GM18951 (cell line): ENCODE data around the gene ZNF471.

Source experiments
- POLR2A ChIP-seq: IDR thresholded peaks from 4 replicates; pipeline ENCODE4 v1.6.1; 2011; ENCODE audit warnings: mild to moderate bottlenecking; ENCODE audit not compliant: insufficient read length, insufficient read depth; ENCODE audit errors: extremely low read depth
- in situ Hi-C: fragments of 300-500 bp; cut with MboI; formaldehyde crosslinking; loops from one replicate; pipeline ENCODE4 v1.12.0; 2022; ENCODE audit warnings: low sequenced_read_pairs, mixed read lengths, inconsistent platforms; ENCODE audit not compliant: unreplicated experiment

ZNF471 gene

GRCh38 chr19:56507446-56508289 lies at the start of gene ZNF471:
ZNF471 (plus strand) TSS chr19:56507855; CDS start chr19:56511572, 3,717 bp downstream.
- TF ChIP-seq POLR2A, result no peak
- in situ Hi-C loops, result no loop called here

- TF ChIP-seq POLR2A, result no peak
- in situ Hi-C loops, result no loop called here
These were observed 33.3 kb upstream of the ZNF471 start for GRCh38 chr19:56474308-56474707.

- no peak for TF ChIP-seq POLR2A
- in situ Hi-C loops, result no loop called here
These were observed 31.6 kb upstream of the ZNF471 start for GRCh38 chr19:56476093-56476492.

- TF ChIP-seq POLR2A, result no peak
- in situ Hi-C loops, result no loop called here
These were observed 30.8 kb upstream of the ZNF471 start, which contains the start of gene ZNF667 for GRCh38 chr19:56476651-56477428. ZNF667 (minus strand) TSS chr19:56477345; CDS start chr19:56462370, 14,975 bp downstream.

GRCh38 chr19:56477429-56478338 lies 30.0 kb upstream of the ZNF471 start:
- TF ChIP-seq POLR2A, result no peak
- in situ Hi-C loops, result no loop called here

GRCh38 chr19:56491399-56491798 lies 16.3 kb upstream of the ZNF471 start:
- in situ Hi-C loops, result no loop called here

GRCh38 chr19:56504581-56504980 lies 3.1 kb upstream of the ZNF471 start:
- no peak for TF ChIP-seq POLR2A
- in situ Hi-C loops, result no loop called here

More at GRCh38 chr19:56491399-56491798, 16.3 kb upstream of the ZNF471 start:
- TF ChIP-seq POLR2A, result no peak

GRCh38 chr19:56508290-56508778 lies 679 bp downstream of the ZNF471 start:
- no peak for TF ChIP-seq POLR2A
- in situ Hi-C loops, result no loop called here

GRCh38 chr19:56525214-56525860 lies 17.7 kb downstream of the ZNF471 start:
- no peak for TF ChIP-seq POLR2A
- in situ Hi-C loops, result no loop called here

- in situ Hi-C loops, result no loop called here
- TF ChIP-seq POLR2A, result no peak
These were observed 29.8 kb downstream of the ZNF471 start for GRCh38 chr19:56537442-56537841.

GRCh38 chr19:56538254-56538760 lies 30.7 kb downstream of the ZNF471 start:
- in situ Hi-C loops, result no loop called here
- TF ChIP-seq POLR2A, result no peak

GRCh38 chr19:56538761-56539263 lies 31.2 kb downstream of the ZNF471 start, which contains the start of gene ZFP28:
ZFP28 (plus strand) TSS chr19:56538948; CDS start chr19:56539019, 71 bp downstream.
- TF ChIP-seq POLR2A, result no peak
- in situ Hi-C loops, result no loop called here

- in situ Hi-C loops, result no loop called here
- TF ChIP-seq POLR2A, result no peak
These were observed 36.1 kb downstream of the ZNF471 start for GRCh38 chr19:56543776-56544175.
